Measurements from ENCODE around the gene CAMK2D.

DNA sequence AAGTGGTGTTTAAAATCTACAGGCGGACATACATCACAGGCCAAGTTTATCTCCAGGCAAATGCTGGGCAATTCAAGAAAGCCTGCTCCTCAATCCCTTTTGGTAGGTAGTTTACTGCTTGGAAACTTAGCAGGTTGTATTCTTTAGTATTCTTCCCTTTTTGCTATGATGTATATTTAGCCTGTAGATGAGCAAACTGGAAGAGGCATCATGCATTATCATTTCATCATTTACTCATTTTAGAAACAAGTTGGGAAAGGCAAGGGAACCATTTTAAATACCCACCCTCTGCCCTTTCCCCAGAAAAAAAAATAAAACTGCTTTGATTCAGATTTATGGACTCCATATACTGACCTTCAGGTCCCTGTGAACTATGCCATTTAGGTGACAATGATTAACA, 213.2 kb downstream of the CAMK2D start:
- TF ChIP-seq CTCF (IDR thresholded peaks at IDR 0.05; ENCODE audit: low read length) (no peak), EZH2 (optimal IDR thresholded peaks at IDR 0.05; ENCODE audit: low read depth, low read length) (no peak)
